ENCODE data around the gene HPX.

The HPX gene

GRCh38 chr11:6440906-6441358 lies at the start of gene HPX:
Gene HPX, minus strand, starts transcription at chr11:6440987. Its CDS starts 24 bp downstream, at chr11:6440963.
- in situ Hi-C loops (cut with HindIII; ENCODE audit: low sequenced_read_pairs), result loop anchor here (5.0 kb wide), 2 partner anchors 36 to 54 kb away; no protein-coding TSS in a partner anchor

GRCh38 chr11:6489306-6489705 lies 48.5 kb upstream of the HPX start:
- in situ Hi-C loops (cut with HindIII; ENCODE audit: low sequenced_read_pairs), result no loop called here

- in situ Hi-C loops (cut with HindIII; ENCODE audit: low sequenced_read_pairs), result no loop called here
Observed at GRCh38 chr11:6488821-6489220, 48.0 kb upstream of the HPX start.

- in situ Hi-C loops (cut with HindIII; ENCODE audit: low sequenced_read_pairs), result no loop called here
Observed at GRCh38 chr11:6488342-6488741, 47.6 kb upstream of the HPX start.

- in situ Hi-C loops (cut with HindIII; ENCODE audit: low sequenced_read_pairs), result no loop called here
Observed at GRCh38 chr11:6486938-6487337, 46.2 kb upstream of the HPX start.

- in situ Hi-C loops (cut with HindIII; ENCODE audit: low sequenced_read_pairs), result no loop called here
Observed at GRCh38 chr11:6486256-6486655, 45.5 kb upstream of the HPX start.

GRCh38 chr11:6485661-6486060 lies 44.9 kb upstream of the HPX start:
- in situ Hi-C loops (cut with HindIII; ENCODE audit: low sequenced_read_pairs), result no loop called here

GRCh38 chr11:6483015-6483414 lies 42.2 kb upstream of the HPX start:
- in situ Hi-C loops (cut with HindIII; ENCODE audit: low sequenced_read_pairs), result no loop called here

- in situ Hi-C loops (cut with HindIII; ENCODE audit: low sequenced_read_pairs), result no loop called here
Observed at GRCh38 chr11:6482441-6482840, 41.7 kb upstream of the HPX start.

GRCh38 chr11:6481924-6482275 lies 41.1 kb upstream of the HPX start:
- in situ Hi-C loops (cut with HindIII; ENCODE audit: low sequenced_read_pairs), result no loop called here

GRCh38 chr11:6481012-6481923 lies 40.5 kb upstream of the HPX start, which contains the start of the genes ARFIP2 and TIMM10B:
Gene ARFIP2, minus strand, starts transcription at chr11:6481331. Its CDS starts 910 bp downstream, at chr11:6480421.
Gene TIMM10B, plus strand, starts transcription at chr11:6481501. Its CDS starts 16 bp downstream, at chr11:6481517.
- in situ Hi-C loops (cut with HindIII; ENCODE audit: low sequenced_read_pairs), result no loop called here

GRCh38 chr11:6480299-6480914 lies 39.6 kb upstream of the HPX start:
- in situ Hi-C loops (cut with HindIII; ENCODE audit: low sequenced_read_pairs), result no loop called here

- in situ Hi-C loops (cut with HindIII; ENCODE audit: low sequenced_read_pairs), result loop anchor here (5.0 kb wide), 1 partner anchor 34 kb away; the partner anchor contains the start of gene HPX
Observed at GRCh38 chr11:6476571-6476970, 35.8 kb upstream of the HPX start.

- in situ Hi-C loops (cut with HindIII; ENCODE audit: low sequenced_read_pairs), result loop anchor here (5.0 kb wide), 1 partner anchor 34 kb away; the partner anchor contains the start of gene HPX
Observed at GRCh38 chr11:6475936-6476335, 35.1 kb upstream of the HPX start.

- in situ Hi-C loops (cut with HindIII; ENCODE audit: low sequenced_read_pairs), result loop anchor here (5.0 kb wide), 1 partner anchor 33 kb away; the partner anchor contains the start of gene HPX
Observed at GRCh38 chr11:6474806-6475500, 34.2 kb upstream of the HPX start.

GRCh38 chr11:6474413-6474792 lies 33.6 kb upstream of the HPX start:
- in situ Hi-C loops (cut with HindIII; ENCODE audit: low sequenced_read_pairs), result no loop called here

GRCh38 chr11:6473451-6474412 lies 32.9 kb upstream of the HPX start, which contains the start of gene TRIM3:
Gene TRIM3, minus strand, starts transcription at chr11:6473941. Its CDS starts 8,246 bp downstream, at chr11:6465695.
- in situ Hi-C loops (cut with HindIII; ENCODE audit: low sequenced_read_pairs), result no loop called here

GRCh38 chr11:6472934-6473333 lies 32.1 kb upstream of the HPX start:
- in situ Hi-C loops (cut with HindIII; ENCODE audit: low sequenced_read_pairs), result no loop called here

GRCh38 chr11:6469599-6469998 lies 28.8 kb upstream of the HPX start:
- in situ Hi-C loops (cut with HindIII; ENCODE audit: low sequenced_read_pairs), result no loop called here

All from DLD1 (cell line).